Measurements from ENCODE around the gene BARX1.
"Not testable (repeated sequence)": the region's sequence is repeated elsewhere in the genome, so short reads cannot be mapped to it uniquely, and the experiment has no call there.

The BARX1 gene

GRCh38 chr9:93967020-93967803, 12.1 kb upstream of the BARX1 start:
- DNase-seq (ENCODE audit: low read depth in 2 of 3, low spot score in 2 of 3), result no peak

DNA sequence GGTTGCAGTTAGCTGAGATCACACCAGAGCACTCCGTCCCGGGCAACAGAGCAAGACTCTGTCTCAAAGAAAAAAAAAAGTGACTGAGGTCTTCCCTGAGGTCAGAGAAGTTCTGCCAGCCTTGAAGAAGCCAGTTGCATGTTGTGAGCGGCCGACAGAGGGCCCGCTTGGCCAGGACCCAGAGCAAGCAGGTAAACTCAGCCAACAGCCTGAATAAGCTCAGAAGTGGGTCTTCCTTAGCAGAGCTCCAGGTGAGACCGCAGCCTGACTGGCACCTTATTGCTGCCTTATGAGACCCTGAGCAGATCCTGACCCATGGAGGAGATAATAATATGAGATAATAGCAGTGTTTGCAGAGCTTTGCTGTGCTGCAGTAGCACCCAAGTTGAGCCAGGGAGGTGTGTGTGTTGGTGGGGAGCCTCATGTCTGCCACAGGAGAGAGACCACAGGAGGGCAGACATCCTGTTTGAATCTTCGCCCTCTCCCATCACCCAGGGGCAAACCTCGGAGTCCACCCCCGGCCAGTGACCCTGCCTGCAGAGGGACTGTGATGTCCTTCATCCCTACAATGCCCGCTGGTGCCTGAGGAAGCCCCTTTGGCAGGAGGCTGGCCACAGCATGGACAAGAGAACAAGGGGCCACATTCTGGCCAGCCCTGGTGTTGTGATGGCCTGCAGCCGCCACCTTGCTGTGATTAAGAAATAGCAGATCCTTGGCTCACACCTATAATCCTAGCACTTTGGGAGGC, 10.8 kb upstream of the BARX1 start:
- no peak for DNase-seq (ENCODE audit: low read depth in 2 of 3, low spot score in 2 of 3)

GRCh38 chr9:93964685-93965084, 9.5 kb upstream of the BARX1 start:
- no peak for DNase-seq (ENCODE audit: low read depth in 2 of 3, low spot score in 2 of 3)

DNA sequence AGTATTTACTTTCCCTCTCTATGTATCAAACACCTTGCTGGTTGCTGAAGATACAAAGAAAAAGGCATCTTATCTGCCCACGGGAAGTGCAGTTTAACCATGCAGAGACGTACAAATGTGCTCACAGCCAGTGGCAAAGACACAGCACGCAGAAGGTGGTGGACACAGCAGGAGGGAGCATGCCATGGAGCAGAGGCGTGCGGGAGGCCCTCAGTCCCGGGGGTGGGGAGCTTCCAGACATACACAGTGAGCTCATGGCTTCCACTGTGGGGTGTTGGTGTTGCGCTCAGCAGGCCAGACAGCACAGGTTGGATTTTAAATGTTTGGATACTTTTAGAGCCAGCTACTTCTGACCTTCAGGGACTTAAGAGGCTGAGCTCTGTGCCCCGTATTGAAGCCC, 8.8 kb upstream of the BARX1 start:
- no peak for DNase-seq (ENCODE audit: low read depth in 2 of 3, low spot score in 2 of 3)

GRCh38 chr9:93963489-93963888, 8.3 kb upstream of the BARX1 start:
- DNase-seq (ENCODE audit: low read depth in 2 of 3, low spot score in 2 of 3), result not testable (repeated sequence)

DNA sequence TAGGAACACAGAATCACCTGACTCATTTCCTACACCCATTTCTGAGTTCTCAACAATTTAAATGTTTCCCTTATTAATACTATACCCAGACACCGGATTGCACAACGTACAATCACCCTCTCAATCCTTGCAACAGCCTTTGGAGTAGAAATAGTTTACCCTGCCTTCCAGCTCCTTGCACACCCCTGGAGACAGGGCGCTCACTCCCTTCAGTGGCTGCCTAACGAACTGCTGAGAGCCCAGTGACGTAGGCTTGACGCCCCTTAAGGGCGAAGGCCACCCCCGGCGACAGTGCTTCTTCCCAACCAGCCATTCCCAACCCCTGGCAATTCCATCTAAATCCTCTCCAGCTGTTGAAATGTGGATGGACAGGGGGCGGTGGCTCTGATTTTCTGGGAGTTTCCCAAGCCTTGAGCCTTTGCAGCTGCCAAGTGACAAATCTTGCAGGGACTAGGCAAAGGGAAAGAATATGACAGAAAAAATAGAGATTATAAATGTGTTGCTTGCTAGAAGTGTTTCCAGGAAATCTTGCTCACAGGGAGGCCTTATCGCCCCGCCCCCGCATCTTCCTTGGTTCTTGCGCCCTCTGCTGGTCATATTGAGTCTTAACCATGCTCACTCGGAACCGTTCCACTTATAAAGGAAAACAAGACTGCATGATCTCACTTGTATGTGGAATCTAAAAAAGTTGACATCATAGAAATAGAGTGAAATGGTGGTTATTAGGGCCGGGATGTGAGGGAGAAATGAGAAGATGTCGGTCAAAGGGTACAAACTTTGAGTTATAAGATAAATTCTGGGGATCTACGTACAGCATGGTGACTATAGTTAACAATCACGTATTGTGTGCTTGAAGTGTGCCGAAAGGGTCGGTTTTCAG, 7.6 kb upstream of the BARX1 start:
- peak in 2 of 3 experiments; percentile 44 to 67 for DNase-seq (ENCODE audit: low read depth in 2 of 3, low spot score in 2 of 3)

DNA sequence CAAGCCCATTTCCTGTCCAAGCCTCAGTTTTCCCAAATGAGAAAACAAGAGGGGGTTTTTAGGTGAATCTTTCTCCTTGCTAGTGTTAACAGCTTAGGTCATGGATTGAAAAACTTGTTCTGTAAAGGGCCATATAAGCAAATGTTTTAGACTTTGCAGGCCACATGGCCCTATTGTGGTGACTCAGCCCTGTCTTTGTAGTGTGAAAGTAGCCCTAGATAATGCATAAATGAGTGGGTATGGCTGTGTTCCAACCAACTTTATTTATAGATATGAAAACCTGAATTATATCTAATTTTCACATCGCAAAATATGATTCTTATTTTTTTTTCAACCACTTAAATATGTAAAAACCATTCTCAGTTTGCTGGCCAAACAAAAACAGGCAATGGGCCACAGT, 6.9 kb upstream of the BARX1 start:
- DNase-seq (ENCODE audit: low read depth in 2 of 3, low spot score in 2 of 3), result no peak

DNA sequence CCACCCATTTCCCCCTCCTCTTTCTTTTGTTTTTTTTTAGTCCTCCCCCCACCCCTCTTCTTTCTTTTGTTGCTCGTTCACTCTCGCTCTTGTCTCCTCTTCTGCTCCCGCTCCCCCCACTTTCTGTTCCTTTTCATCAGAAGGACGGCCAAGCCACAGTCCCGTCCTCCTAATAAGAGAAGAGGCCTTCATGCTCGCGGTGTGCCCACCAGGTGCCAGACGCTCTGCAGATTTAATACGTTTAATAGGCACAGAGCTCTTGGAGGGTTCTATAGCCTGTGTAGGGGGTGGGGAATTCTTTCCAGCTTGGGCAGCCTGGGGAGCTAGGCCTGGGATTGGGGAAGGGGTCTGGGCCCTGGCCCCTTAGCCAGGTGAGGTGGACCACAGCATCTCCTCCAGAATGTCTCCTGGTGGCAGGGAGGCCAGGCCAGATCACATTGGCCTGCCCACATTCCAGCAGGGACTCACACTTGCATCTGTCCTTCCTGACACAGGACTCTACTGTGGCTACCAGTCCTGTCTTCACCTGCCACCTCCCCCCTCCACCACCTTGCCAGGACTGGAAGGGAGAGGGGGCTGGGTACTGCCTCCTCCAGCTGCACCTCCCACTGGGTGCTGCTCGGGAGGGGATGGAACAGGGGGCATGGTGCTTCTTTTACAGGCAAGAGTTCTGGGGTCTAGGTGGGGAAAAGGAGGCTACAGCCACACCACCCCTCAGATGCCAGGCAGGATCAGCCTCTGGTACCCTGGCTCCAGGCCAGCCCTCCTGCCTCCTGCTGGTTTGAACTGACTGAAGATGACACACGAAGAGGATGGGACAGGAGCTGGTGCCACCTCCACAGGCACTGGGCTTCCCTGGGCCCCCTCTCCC, 6.1 kb upstream of the BARX1 start:
- no peak for DNase-seq (ENCODE audit: low read depth in 2 of 3, low spot score in 2 of 3)

DNA sequence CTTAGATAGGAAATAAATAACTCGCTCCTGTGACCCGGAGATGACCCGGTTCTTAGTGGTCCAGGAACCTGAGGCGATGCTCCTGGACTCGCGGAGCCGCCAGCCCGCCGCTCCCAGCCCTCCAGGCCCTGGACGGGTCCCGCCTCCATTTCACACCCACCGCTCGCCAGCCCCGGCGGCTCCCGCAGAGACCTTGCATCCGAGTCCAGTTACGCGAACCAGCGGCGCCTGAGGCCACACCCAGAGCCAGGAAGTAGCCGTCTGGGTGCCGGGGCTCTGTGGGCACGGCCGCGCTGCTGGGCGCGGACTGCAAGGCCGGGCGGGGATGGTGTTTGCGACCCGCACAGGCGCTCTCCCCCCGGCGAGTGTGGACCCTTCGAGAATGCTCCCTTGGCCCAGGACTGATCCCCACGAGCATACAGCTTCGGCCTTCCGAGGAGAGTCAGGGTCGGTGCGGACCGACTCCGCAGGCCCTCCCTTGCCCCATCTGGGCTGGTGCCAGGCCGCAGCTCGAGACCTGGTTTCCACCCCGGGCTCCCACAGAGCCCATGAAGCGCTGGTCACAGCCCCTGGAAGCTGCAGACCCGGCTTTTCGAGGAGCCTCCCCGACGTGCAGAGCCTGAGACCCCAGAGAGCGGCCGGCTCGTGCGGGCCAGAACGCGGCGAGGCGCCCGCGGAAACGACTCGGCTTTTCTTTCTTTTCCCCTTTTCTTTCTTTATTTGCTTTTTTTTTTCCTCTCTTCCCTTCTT, 5.2 kb upstream of the BARX1 start:
- no peak for DNase-seq (ENCODE audit: low read depth in 2 of 3, low spot score in 2 of 3)

GRCh38 chr9:93959739-93960154, 4.6 kb upstream of the BARX1 start:
- DNase-seq (ENCODE audit: low read depth in 2 of 3, low spot score in 2 of 3), result no peak

DNA sequence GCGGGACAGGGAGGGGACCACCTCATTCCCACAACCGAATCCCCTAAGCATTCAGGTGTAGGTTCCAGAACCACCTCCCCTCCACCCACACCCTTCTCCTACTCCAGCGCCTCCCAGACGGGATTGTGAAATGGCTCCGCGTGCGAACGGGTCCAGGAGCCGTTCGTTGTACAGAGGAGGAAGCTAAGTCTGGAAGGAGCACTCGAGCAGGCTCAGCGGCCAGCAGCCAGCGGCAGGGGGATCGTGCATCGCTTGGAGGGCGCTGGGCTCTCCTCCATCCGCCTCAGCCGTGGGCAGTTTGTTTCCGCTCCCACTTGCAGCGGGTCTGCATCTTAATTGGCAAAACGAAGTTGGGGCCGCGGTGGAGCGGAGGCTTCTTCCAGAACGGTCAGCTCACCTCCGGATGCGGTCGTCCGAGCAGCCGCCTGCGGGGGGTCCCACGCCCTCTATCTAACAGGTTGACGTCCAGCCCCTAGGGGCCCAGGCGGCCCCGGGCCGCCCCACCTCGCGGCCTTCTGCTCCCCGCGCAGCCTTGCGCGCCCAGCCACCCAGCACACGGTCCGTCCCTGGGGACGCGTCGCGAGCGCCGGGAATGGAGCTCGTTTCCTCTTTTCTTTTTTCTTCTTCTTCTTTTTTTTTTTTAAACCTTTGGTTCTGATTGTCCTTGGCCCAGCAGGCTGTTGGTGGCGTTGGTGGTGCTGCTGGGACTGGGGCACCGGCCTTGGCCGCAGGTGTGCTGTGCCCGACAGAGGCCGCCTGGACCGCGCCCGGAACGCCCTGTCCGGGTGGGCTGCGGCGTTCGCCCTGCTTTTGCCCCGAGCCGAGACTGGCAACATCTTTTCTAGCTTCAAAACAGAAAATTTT, 3.9 kb upstream of the BARX1 start:
- DNase-seq (ENCODE audit: low read depth in 2 of 3, low spot score in 2 of 3), result no peak

DNA sequence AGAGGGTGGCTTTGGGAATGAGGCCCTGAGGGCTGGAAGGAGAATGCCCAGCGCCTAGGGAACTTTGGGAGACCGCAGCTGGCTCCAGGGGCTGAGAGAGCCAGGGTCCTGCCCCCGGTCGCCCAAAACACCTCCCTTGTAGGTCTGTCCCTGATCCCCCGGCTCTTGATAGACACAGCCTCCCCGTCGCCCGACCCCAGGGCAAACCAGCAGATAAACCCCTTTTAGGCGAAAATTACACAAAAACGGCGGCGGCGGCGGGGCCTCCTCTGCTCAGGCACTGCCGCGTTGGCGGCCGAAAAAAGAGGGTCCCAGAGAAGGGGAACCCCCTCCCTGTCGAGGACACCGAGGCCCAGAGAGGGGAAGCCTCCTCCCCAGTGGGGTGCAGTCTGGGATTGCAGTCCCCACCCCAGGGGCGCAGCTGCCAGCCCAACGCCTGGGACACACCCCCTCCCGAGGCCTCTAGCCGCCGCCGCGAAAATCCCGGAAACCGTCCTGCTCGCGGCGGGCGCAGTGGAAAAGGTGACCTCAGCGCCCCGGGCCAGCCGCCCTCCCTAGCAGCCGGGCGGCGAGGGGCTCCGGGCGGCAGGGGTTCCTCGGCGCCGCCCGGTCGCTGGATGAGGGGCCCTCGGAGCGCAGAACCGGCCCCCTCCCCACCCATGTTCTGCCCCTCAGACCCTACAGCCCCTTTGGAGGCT, 3.1 kb upstream of the BARX1 start:
- DNase-seq (ENCODE audit: low read depth in 2 of 3, low spot score in 2 of 3), result no peak

GRCh38 chr9:93955981-93956784, 1.0 kb upstream of the BARX1 start:
- no peak for DNase-seq (ENCODE audit: low read depth in 2 of 3, low spot score in 2 of 3)

DNA sequence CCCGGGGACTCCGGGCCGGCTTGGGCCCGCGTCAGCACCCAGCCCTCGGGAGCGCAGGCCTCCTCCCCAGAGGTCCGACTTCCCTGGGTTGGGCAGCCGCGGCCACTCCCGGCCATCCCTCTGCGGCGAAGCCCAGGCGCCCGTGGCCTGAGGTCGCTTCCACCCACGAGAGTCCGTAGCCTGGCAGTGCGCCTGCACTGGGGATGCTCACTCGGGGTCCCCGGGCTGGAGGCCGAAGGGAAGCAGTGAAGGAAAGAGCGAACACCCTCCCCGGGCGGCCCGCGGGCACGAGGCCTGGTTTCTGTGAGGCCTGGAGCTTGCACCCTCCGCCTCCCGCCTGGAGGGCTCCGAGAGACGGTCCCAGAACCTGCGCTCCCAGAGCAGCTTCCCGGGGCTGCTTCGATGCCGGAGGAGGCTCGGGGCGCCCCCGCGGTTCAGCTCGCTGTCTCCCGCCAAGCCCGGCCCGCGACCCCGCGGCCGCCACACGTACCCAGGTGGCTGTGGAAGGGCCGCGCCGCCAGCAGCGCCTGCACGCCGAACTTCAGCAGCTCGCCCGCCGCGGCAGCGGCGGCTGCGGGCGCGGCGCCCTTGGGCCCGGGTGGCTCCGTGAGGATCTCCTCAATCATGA, 607 bp downstream of the BARX1 start:
- no peak for DNase-seq (ENCODE audit: low read depth in 2 of 3, low spot score in 2 of 3)

GRCh38 chr9:93953496-93954433, 1.4 kb downstream of the BARX1 start:
- DNase-seq (ENCODE audit: low read depth in 2 of 3, low spot score in 2 of 3), result no peak
